GM12873 (cell line): Measurements from ENCODE around the gene CXCL1.

ENCODE experiments used
- CTCF ChIP-seq: IDR thresholded peaks from 2 replicates; pipeline ENCODE4 v1.5.1; 2012; ENCODE audit warnings: low read depth, mild to moderate bottlenecking, moderate library complexity, low read length, control low read depth; ENCODE audit not compliant: insufficient read depth; ENCODE audit errors: missing control alignments

Gene CXCL1

GRCh38 chr4:73862322-73862721 lies 6.9 kb upstream of the CXCL1 start:
- no peak for TF ChIP-seq CTCF

- TF ChIP-seq CTCF: peak; percentile 48
These were observed 4.8 kb upstream of the CXCL1 start for GRCh38 chr4:73864365-73864764.

GRCh38 chr4:73864961-73865360 lies 4.2 kb upstream of the CXCL1 start:
- no peak for TF ChIP-seq CTCF

- no peak for TF ChIP-seq CTCF
These were observed 3.6 kb upstream of the CXCL1 start for GRCh38 chr4:73865431-73866096.

GRCh38 chr4:73866246-73866645 lies 2.9 kb upstream of the CXCL1 start:
- TF ChIP-seq CTCF: no peak

GRCh38 chr4:73867783-73868182 lies 1.4 kb upstream of the CXCL1 start:
- no peak for TF ChIP-seq CTCF

- TF ChIP-seq CTCF: no peak
These were observed 725 bp upstream of the CXCL1 start for GRCh38 chr4:73868206-73869129.
